Mesodermal cell (in vitro differentiated cells): Measurements from ENCODE around the gene ACSM6.
A peak's percentile ranks its signal among the peaks of the same experiment; 100 is the strongest.
"Not testable (repeated sequence)": the region's sequence is repeated elsewhere in the genome, so short reads cannot be mapped to it uniquely, and the experiment has no call there.

ENCODE experiments used
- H3K27ac ChIP-seq: 2 replicates; pipeline ENCODE4 v1.7.0; 2013; ENCODE audit warnings: mild to moderate bottlenecking, low read depth, low read length, moderate library complexity; ENCODE audit not compliant: severe bottlenecking
- H3K36me3 ChIP-seq: 2 replicates; pipeline ENCODE4 v1.7.1; 2013; ENCODE audit warnings: mild to moderate bottlenecking, low read length, moderate library complexity; ENCODE audit not compliant: control insufficient read depth, insufficient read depth
- H3K4me1 ChIP-seq: one replicate; pipeline ENCODE4 v1.7.1; 2013; ENCODE audit warnings: mild to moderate bottlenecking, low read length; ENCODE audit not compliant: insufficient read depth, control insufficient read depth, poor library complexity, severe bottlenecking
- H3K4me3 ChIP-seq: 2 replicates; pipeline ENCODE4 v1.7.0; 2013; ENCODE audit warnings: low read length, control low read depth, mild to moderate bottlenecking; ENCODE audit not compliant: insufficient read depth, poor library complexity, severe bottlenecking; ENCODE audit errors: extremely low read depth
- H3K9me3 ChIP-seq: 2 replicates; pipeline ENCODE4 v1.7.1; 2013; ENCODE audit warnings: mild to moderate bottlenecking, low read length, moderate library complexity; ENCODE audit not compliant: control insufficient read depth
- WGBS, 2 experiments: methylation state at CpG; one replicate each; pipeline ENCODE4 v1.1.5; 2013; ENCODE audit warnings: missing lambda C conversion rate in 2 of 2; ENCODE audit not compliant: insufficient coverage in 2 of 2; 5-methylcytosine and 5-hydroxymethylcytosine counted together

The ACSM6 gene

GRCh38 chr10:95235676-95236067 is 41.6 kb downstream of the ACSM6 start:
- H3K27ac ChIP-seq, result no peak overlapping the region
- peaks cover 71% of the 10 kb centered on the region for H3K36me3 ChIP-seq
- H3K4me3 ChIP-seq, result no peak overlapping the region
- peaks cover 20% of the 10 kb centered on the region for H3K4me1 ChIP-seq
- no peaks in the 10 kb centered on the region for H3K9me3 ChIP-seq
- WGBS, 2 experiments, result 80 to 85% methylated on average over 1 to 3 of the region's 3 CpGs

- Histone ChIP-seq H3K4me3 (no peak overlapping the region), H3K36me3 (peaks cover 77% of the 10 kb centered on the region), H3K27ac (peak overlapping the region; percentile 47), H3K4me1 (peaks cover 19% of the 10 kb centered on the region), H3K9me3 (no peaks in the 10 kb centered on the region)
- 80 to 82% methylated on average over 3 to 5 of the region's 6 CpGs for WGBS, 2 experiments
These were observed 42.2 kb downstream of the ACSM6 start for GRCh38 chr10:95236068-95236903.

- no peak overlapping the region for H3K4me3 ChIP-seq
- no peaks in the 10 kb centered on the region for H3K9me3 ChIP-seq
- H3K36me3 ChIP-seq, result peaks cover 84% of the 10 kb centered on the region
- 77 to 92% methylated on average over 8 to 10 of the region's 12 CpGs for WGBS, 2 experiments
- H3K27ac ChIP-seq, result no peak overlapping the region
- peaks cover 19% of the 10 kb centered on the region for H3K4me1 ChIP-seq
These were observed 43.5 kb downstream of the ACSM6 start for GRCh38 chr10:95237376-95238170.

GRCh38 chr10:95240096-95240495 is 46.1 kb downstream of the ACSM6 start:
- WGBS, 2 experiments, result 82% methylated on average over 2 of the region's 3 CpGs; no CpG with 5 or more reads in 1 of the 2 experiments
- Histone ChIP-seq H3K4me1 (peaks cover 19% of the 10 kb centered on the region), H3K36me3 (peaks cover 85% of the 10 kb centered on the region)
- H3K4me3 ChIP-seq, H3K27ac ChIP-seq, H3K9me3 ChIP-seq: not testable (repeated sequence)

GRCh38 chr10:95240811-95241210 is 46.8 kb downstream of the ACSM6 start:
- H3K4me3 ChIP-seq, result no peak overlapping the region
- H3K36me3 ChIP-seq, result peaks cover 85% of the 10 kb centered on the region
- peaks cover 17% of the 10 kb centered on the region for H3K4me1 ChIP-seq
- H3K27ac ChIP-seq, result no peak overlapping the region
- H3K9me3 ChIP-seq, result no peaks in the 10 kb centered on the region
- 78 to 88% methylated on average over 1 to 4 of the region's 6 CpGs for WGBS, 2 experiments

- WGBS, 2 experiments, result 94 to 96% methylated on average over 2 of the region's 4 CpGs
- Histone ChIP-seq H3K9me3 (no peaks in the 10 kb centered on the region), H3K4me1 (peaks cover 15% of the 10 kb centered on the region), H3K36me3 (peaks cover 86% of the 10 kb centered on the region), H3K4me3 (no peak overlapping the region), H3K27ac (no peak overlapping the region)
These were observed 47.5 kb downstream of the ACSM6 start for GRCh38 chr10:95241533-95241932.

GRCh38 chr10:95242581-95243317 is 48.7 kb downstream of the ACSM6 start:
- H3K4me1 ChIP-seq, result peaks cover 13% of the 10 kb centered on the region
- peaks cover 80% of the 10 kb centered on the region for H3K36me3 ChIP-seq
- no peak overlapping the region for H3K4me3 ChIP-seq
- H3K27ac ChIP-seq, result no peak overlapping the region
- no peaks in the 10 kb centered on the region for H3K9me3 ChIP-seq
- 81 to 87% methylated on average over 2 to 7 of the region's 8 CpGs for WGBS, 2 experiments

- H3K4me3 ChIP-seq, result no peak overlapping the region
- H3K9me3 ChIP-seq, result no peaks in the 10 kb centered on the region
- no peak overlapping the region for H3K27ac ChIP-seq
- peaks cover 75% of the 10 kb centered on the region for H3K36me3 ChIP-seq
- peaks cover 18% of the 10 kb centered on the region for H3K4me1 ChIP-seq
- WGBS, 2 experiments, result 48% methylated on average over 2 of the region's 3 CpGs; no CpG with 5 or more reads in 1 of the 2 experiments
These were observed 49.2 kb downstream of the ACSM6 start for GRCh38 chr10:95243318-95243617.

GRCh38 chr10:95244152-95244551 is 50.1 kb downstream of the ACSM6 start:
- Histone ChIP-seq H3K36me3 (peaks cover 74% of the 10 kb centered on the region), H3K9me3 (no peaks in the 10 kb centered on the region), H3K4me3 (no peak overlapping the region), H3K27ac (no peak overlapping the region), H3K4me1 (peaks cover 22% of the 10 kb centered on the region)
- WGBS, 2 experiments, result 82 to 96% methylated on average over 2 of the region's 2 CpGs

GRCh38 chr10:95245425-95246055 is 51.5 kb downstream of the ACSM6 start:
- Histone ChIP-seq H3K4me3 (no peak overlapping the region), H3K9me3 (no peaks in the 10 kb centered on the region), H3K4me1 (peaks cover 27% of the 10 kb centered on the region), H3K27ac (no peak overlapping the region), H3K36me3 (peaks cover 70% of the 10 kb centered on the region)
- 83 to 100% methylated on average over 2 to 4 of the region's 6 CpGs for WGBS, 2 experiments
